ENCODE data around the gene MKNK1. TPM values are rescaled to one million over a fixed set of nuclear protein-coding genes. Genes with fewer than 3 reads are reported as not detected.
A peak's percentile ranks its signal among the peaks of the same experiment; 100 is the strongest.

MKNK1 gene
- polyA plus RNA-seq, 1 donor from 2014 or later, result 20.8 TPM

GRCh38 chr1:46512792-46513190 lies 91.3 kb downstream of the MKNK1 start:
- Mint-ChIP-seq H3K27me3 (peaks cover 28% of the 10 kb centered on the region), H3K4me1 (peaks cover 0 to 2% (median 2%) of the 10 kb centered on the region in 3 donors), H3K36me3 (no peaks in the 10 kb centered on the region)

GRCh38 chr1:46512135-46512791 lies 91.8 kb downstream of the MKNK1 start:
- H3K27me3 Mint-ChIP-seq, result peaks cover 25% of the 10 kb centered on the region
- H3K36me3 Mint-ChIP-seq, result no peaks in the 10 kb centered on the region
- no peak overlapping the region for H3K27ac Mint-ChIP-seq
- H3K9me3 Mint-ChIP-seq, result no peaks in the 10 kb centered on the region
- peaks cover 0 to 2% (median 2%) of the 10 kb centered on the region in 3 donors for H3K4me1 Mint-ChIP-seq
- no peak overlapping the region for H3K4me3 Mint-ChIP-seq

More at GRCh38 chr1:46512792-46513190, 91.3 kb downstream of the MKNK1 start:
- no peak overlapping the region for H3K4me3 Mint-ChIP-seq
- H3K27ac Mint-ChIP-seq, result peak overlapping the region in 1 of 3 donors; percentile 90
- no peaks in the 10 kb centered on the region for H3K9me3 Mint-ChIP-seq

- Mint-ChIP-seq H3K27me3 (peaks cover 21% of the 10 kb centered on the region), H3K36me3 (no peaks in the 10 kb centered on the region), H3K4me1 (peaks cover 0 to 2% (median 0%) of the 10 kb centered on the region in 3 donors), H3K4me3 (no peak overlapping the region), H3K27ac (no peak overlapping the region), H3K9me3 (no peaks in the 10 kb centered on the region)
Observed at GRCh38 chr1:46510998-46511365, 93.1 kb downstream of the MKNK1 start.

GRCh38 chr1:46510341-46510997 lies 93.6 kb downstream of the MKNK1 start:
- Mint-ChIP-seq H3K9me3 (no peaks in the 10 kb centered on the region), H3K27me3 (peaks cover 21% of the 10 kb centered on the region), H3K4me1 (peaks cover 0 to 2% (median 0%) of the 10 kb centered on the region in 3 donors), H3K27ac (no peak overlapping the region), H3K36me3 (no peaks in the 10 kb centered on the region), H3K4me3 (no peak overlapping the region)

GRCh38 chr1:46508757-46509156 lies 95.3 kb downstream of the MKNK1 start:
- H3K4me1 Mint-ChIP-seq, result no peaks in the 10 kb centered on the region
- H3K27me3 Mint-ChIP-seq, result peaks cover 18% of the 10 kb centered on the region
- H3K27ac Mint-ChIP-seq, result no peak overlapping the region
- no peaks in the 10 kb centered on the region for H3K36me3 Mint-ChIP-seq
- no peak overlapping the region for H3K4me3 Mint-ChIP-seq
- no peaks in the 10 kb centered on the region for H3K9me3 Mint-ChIP-seq

Other genes starting within 250 kb of the MKNK1 start
- gene FAAH, start 210.0 kb downstream of the MKNK1 start, polyA plus RNA-seq, result 1.2 TPM
- not detected for gene DMBX1, start 114.4 kb downstream of the MKNK1 start, polyA plus RNA-seq
- gene KNCN, start 52.6 kb downstream of the MKNK1 start, polyA plus RNA-seq, result not detected
- 10.7 TPM for gene MOB3C, start 12.5 kb upstream of the MKNK1 start, polyA plus RNA-seq
- 55.1 TPM for gene ATPAF1, start 64.1 kb upstream of the MKNK1 start, polyA plus RNA-seq
- not detected for gene TEX38, start 67.6 kb upstream of the MKNK1 start, polyA plus RNA-seq
- 88.1 TPM for gene EFCAB14, start 114.8 kb upstream of the MKNK1 start, polyA plus RNA-seq
- gene CYP4B1, start 194.8 kb upstream of the MKNK1 start, polyA plus RNA-seq, result not detected

Measured in IgD-negative memory B cell (primary cell).